ENCODE measurements around the gene TCF4. TPM values are rescaled to one million over a fixed set of nuclear protein-coding genes. Genes with fewer than 3 reads are reported as not detected.
A peak's percentile ranks its signal among the peaks of the same experiment; 100 is the strongest.

TCF4 gene
- total and polyA plus RNA-seq, 9 donors, result 50.9 to 167 (median 116) TPM

- H3K4me1 ChIP-seq (ENCODE audit: control insufficient read depth, insufficient read depth, low read length), result peaks cover 8% of the 10 kb centered on the region
- peak; percentile 99 for DNase-seq
These were observed 266.5 kb downstream of the TCF4 start for GRCh38 chr18:55321265-55322177.

GRCh38 chr18:55320424-55321264, 267.3 kb downstream of the TCF4 start:
- WGBS (ENCODE audit: insufficient coverage), result 37% methylated on average over 2 of the region's 8 CpGs

More at GRCh38 chr18:55321265-55322177, 266.5 kb downstream of the TCF4 start:
- Histone ChIP-seq H3K27ac (ENCODE audit: low read length) (peak overlapping the region; percentile 98), H3K4me3 (ENCODE audit: low read length) (peak overlapping the region; percentile 77), H3K9me3 (replicated peaks; ENCODE audit: control insufficient read depth, low read depth, low read length) (no peaks in the 10 kb centered on the region), H3K27me3 (ENCODE audit: control insufficient read depth, insufficient read depth, low read length) (no peaks in the 10 kb centered on the region), H3K36me3 (ENCODE audit: control insufficient read depth, insufficient read depth, low read length) (no peaks in the 10 kb centered on the region)
- 0% methylated on average over 26 of the region's 31 CpGs for WGBS (ENCODE audit: insufficient coverage)

GRCh38 chr18:55319459-55320193, 268.4 kb downstream of the TCF4 start:
- Histone ChIP-seq H3K27me3 (ENCODE audit: control insufficient read depth, insufficient read depth, low read length) (no peaks in the 10 kb centered on the region), H3K4me1 (ENCODE audit: control insufficient read depth, insufficient read depth, low read length) (peaks cover 11% of the 10 kb centered on the region), H3K36me3 (ENCODE audit: control insufficient read depth, insufficient read depth, low read length) (peaks cover 2% of the 10 kb centered on the region), H3K9me3 (replicated peaks; ENCODE audit: control insufficient read depth, low read depth, low read length) (no peaks in the 10 kb centered on the region), H3K4me3 (ENCODE audit: low read length) (peak overlapping the region; percentile 77), H3K27ac (ENCODE audit: low read length) (peak overlapping the region; percentile 98)
- DNase-seq, result peak; percentile 72
- no CpG with 5 or more reads among the region's 6 CpGs for WGBS (ENCODE audit: insufficient coverage)

More at GRCh38 chr18:55320424-55321264, 267.3 kb downstream of the TCF4 start:
- peak; percentile 87 for DNase-seq
- Histone ChIP-seq H3K4me1 (ENCODE audit: control insufficient read depth, insufficient read depth, low read length) (peaks cover 8% of the 10 kb centered on the region), H3K36me3 (ENCODE audit: control insufficient read depth, insufficient read depth, low read length) (no peaks in the 10 kb centered on the region), H3K4me3 (ENCODE audit: low read length) (peak overlapping the region; percentile 77), H3K27me3 (ENCODE audit: control insufficient read depth, insufficient read depth, low read length) (no peaks in the 10 kb centered on the region), H3K27ac (ENCODE audit: low read length) (peak overlapping the region; percentile 98), H3K9me3 (replicated peaks; ENCODE audit: control insufficient read depth, low read depth, low read length) (no peaks in the 10 kb centered on the region)

GRCh38 chr18:55318951-55319441, 269.0 kb downstream of the TCF4 start:
- Histone ChIP-seq H3K36me3 (ENCODE audit: control insufficient read depth, insufficient read depth, low read length) (peaks cover 2% of the 10 kb centered on the region), H3K27ac (ENCODE audit: low read length) (peak overlapping the region; percentile 98), H3K27me3 (ENCODE audit: control insufficient read depth, insufficient read depth, low read length) (no peaks in the 10 kb centered on the region), H3K4me1 (ENCODE audit: control insufficient read depth, insufficient read depth, low read length) (peaks cover 9% of the 10 kb centered on the region), H3K4me3 (ENCODE audit: low read length) (peak overlapping the region; percentile 77), H3K9me3 (replicated peaks; ENCODE audit: control insufficient read depth, low read depth, low read length) (no peaks in the 10 kb centered on the region)
- peak; percentile 72 for DNase-seq
- WGBS (ENCODE audit: insufficient coverage), result no CpG with 5 or more reads among the region's 3 CpGs

- Histone ChIP-seq H3K4me1 (ENCODE audit: control insufficient read depth, insufficient read depth, low read length) (peaks cover 7% of the 10 kb centered on the region), H3K9me3 (replicated peaks; ENCODE audit: control insufficient read depth, low read depth, low read length) (no peaks in the 10 kb centered on the region), H3K4me3 (ENCODE audit: low read length) (peak overlapping the region; percentile 77), H3K27me3 (ENCODE audit: control insufficient read depth, insufficient read depth, low read length) (no peaks in the 10 kb centered on the region), H3K36me3 (ENCODE audit: control insufficient read depth, insufficient read depth, low read length) (peaks cover 2% of the 10 kb centered on the region), H3K27ac (ENCODE audit: low read length) (peak overlapping the region; percentile 98)
- no CpG with 5 or more reads among the region's 6 CpGs for WGBS (ENCODE audit: insufficient coverage)
- peak; percentile 52 for DNase-seq
These were observed 270.1 kb downstream of the TCF4 start for GRCh38 chr18:55317864-55318263.

- whole genome bisulfite sequencing (ENCODE audit: insufficient coverage), result no CpG with 5 or more reads among the region's 1 CpG
- Histone ChIP-seq H3K4me1 (ENCODE audit: control insufficient read depth, insufficient read depth, low read length) (peaks cover 7% of the 10 kb centered on the region), H3K36me3 (ENCODE audit: control insufficient read depth, insufficient read depth, low read length) (peaks cover 2% of the 10 kb centered on the region), H3K9me3 (replicated peaks; ENCODE audit: control insufficient read depth, low read depth, low read length) (no peaks in the 10 kb centered on the region), H3K27ac (ENCODE audit: low read length) (peak overlapping the region; percentile 98), H3K27me3 (ENCODE audit: control insufficient read depth, insufficient read depth, low read length) (no peaks in the 10 kb centered on the region), H3K4me3 (ENCODE audit: low read length) (no peak overlapping the region)
- DNase-seq, result no peak
These were observed 270.7 kb downstream of the TCF4 start for GRCh38 chr18:55317324-55317723.

GRCh38 chr18:55316486-55317184, 271.4 kb downstream of the TCF4 start:
- H3K4me1 ChIP-seq (ENCODE audit: control insufficient read depth, insufficient read depth, low read length), result peaks cover 7% of the 10 kb centered on the region
- H3K36me3 ChIP-seq (ENCODE audit: control insufficient read depth, insufficient read depth, low read length), result peaks cover 2% of the 10 kb centered on the region
- H3K27ac ChIP-seq (ENCODE audit: low read length), result peak overlapping the region; percentile 98
- H3K4me3 ChIP-seq (ENCODE audit: low read length), result no peak overlapping the region
- no peaks in the 10 kb centered on the region for H3K27me3 ChIP-seq (ENCODE audit: control insufficient read depth, insufficient read depth, low read length)
- no peaks in the 10 kb centered on the region for H3K9me3 ChIP-seq (replicated peaks; ENCODE audit: control insufficient read depth, low read depth, low read length)
- DNase-seq, result peak; percentile 57
- WGBS (ENCODE audit: insufficient coverage), result no CpG with 5 or more reads among the region's 4 CpGs

- DNase-seq, result no peak
- H3K4me1 ChIP-seq (ENCODE audit: control insufficient read depth, insufficient read depth, low read length), result peaks cover 12% of the 10 kb centered on the region
- H3K27me3 ChIP-seq (ENCODE audit: control insufficient read depth, insufficient read depth, low read length), result no peaks in the 10 kb centered on the region
- H3K27ac ChIP-seq (ENCODE audit: low read length), result no peak overlapping the region
- H3K9me3 ChIP-seq (replicated peaks; ENCODE audit: control insufficient read depth, low read depth, low read length), result no peaks in the 10 kb centered on the region
- peaks cover 2% of the 10 kb centered on the region for H3K36me3 ChIP-seq (ENCODE audit: control insufficient read depth, insufficient read depth, low read length)
- no peak overlapping the region for H3K4me3 ChIP-seq (ENCODE audit: low read length)
These were observed 273.3 kb downstream of the TCF4 start for GRCh38 chr18:55314615-55315237.

GRCh38 chr18:55314031-55314430, 274.0 kb downstream of the TCF4 start:
- peaks cover 2% of the 10 kb centered on the region for H3K36me3 ChIP-seq (ENCODE audit: control insufficient read depth, insufficient read depth, low read length)
- no peak for DNase-seq
- 75% methylated on average over 1 of the region's 1 CpG for WGBS (ENCODE audit: insufficient coverage)
- H3K27me3 ChIP-seq (ENCODE audit: control insufficient read depth, insufficient read depth, low read length), result no peaks in the 10 kb centered on the region
- H3K27ac ChIP-seq (ENCODE audit: low read length), result no peak overlapping the region
- H3K9me3 ChIP-seq (replicated peaks; ENCODE audit: control insufficient read depth, low read depth, low read length), result no peaks in the 10 kb centered on the region
- no peak overlapping the region for H3K4me3 ChIP-seq (ENCODE audit: low read length)
- peaks cover 12% of the 10 kb centered on the region for H3K4me1 ChIP-seq (ENCODE audit: control insufficient read depth, insufficient read depth, low read length)
